Subcutaneous adipose tissue (tissue), 4 donors: ENCODE results near the gene FMN1. TPM values are rescaled to one million over a fixed set of nuclear protein-coding genes. Genes with fewer than 3 reads are reported as not detected.

ENCODE experiments used
- total RNA-seq, 4 donors: library from RNA; depleted of rRNA; stranded (reverse); fragments of >200 nt; gene quantifications; one replicate each; pipeline ENCODE4 v1.1.0, GENCODE V29; 2016
- TF ChIP-seq, protein P1 (sequence below): fragments of 450-650 bp; IDR thresholded peaks from one replicate; pipeline ENCODE4 v1.5.1; 2016; ENCODE audit warnings: low read depth, mild to moderate bottlenecking, control low read depth, antibody characterized with exemption, moderate library complexity

The FMN1 gene
- total RNA-seq, 4 donors from 2014 or later: 15.6 to 76.7 (median 53.9) TPM

- TF ChIP-seq, protein P1, sequence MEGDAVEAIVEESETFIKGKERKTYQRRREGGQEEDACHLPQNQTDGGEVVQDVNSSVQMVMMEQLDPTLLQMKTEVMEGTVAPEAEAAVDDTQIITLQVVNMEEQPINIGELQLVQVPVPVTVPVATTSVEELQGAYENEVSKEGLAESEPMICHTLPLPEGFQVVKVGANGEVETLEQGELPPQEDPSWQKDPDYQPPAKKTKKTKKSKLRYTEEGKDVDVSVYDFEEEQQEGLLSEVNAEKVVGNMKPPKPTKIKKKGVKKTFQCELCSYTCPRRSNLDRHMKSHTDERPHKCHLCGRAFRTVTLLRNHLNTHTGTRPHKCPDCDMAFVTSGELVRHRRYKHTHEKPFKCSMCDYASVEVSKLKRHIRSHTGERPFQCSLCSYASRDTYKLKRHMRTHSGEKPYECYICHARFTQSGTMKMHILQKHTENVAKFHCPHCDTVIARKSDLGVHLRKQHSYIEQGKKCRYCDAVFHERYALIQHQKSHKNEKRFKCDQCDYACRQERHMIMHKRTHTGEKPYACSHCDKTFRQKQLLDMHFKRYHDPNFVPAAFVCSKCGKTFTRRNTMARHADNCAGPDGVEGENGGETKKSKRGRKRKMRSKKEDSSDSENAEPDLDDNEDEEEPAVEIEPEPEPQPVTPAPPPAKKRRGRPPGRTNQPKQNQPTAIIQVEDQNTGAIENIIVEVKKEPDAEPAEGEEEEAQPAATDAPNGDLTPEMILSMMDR: no peak
Observed at GRCh38 chr15:32767236-32767635, 427.3 kb downstream of the FMN1 start.

DNA sequence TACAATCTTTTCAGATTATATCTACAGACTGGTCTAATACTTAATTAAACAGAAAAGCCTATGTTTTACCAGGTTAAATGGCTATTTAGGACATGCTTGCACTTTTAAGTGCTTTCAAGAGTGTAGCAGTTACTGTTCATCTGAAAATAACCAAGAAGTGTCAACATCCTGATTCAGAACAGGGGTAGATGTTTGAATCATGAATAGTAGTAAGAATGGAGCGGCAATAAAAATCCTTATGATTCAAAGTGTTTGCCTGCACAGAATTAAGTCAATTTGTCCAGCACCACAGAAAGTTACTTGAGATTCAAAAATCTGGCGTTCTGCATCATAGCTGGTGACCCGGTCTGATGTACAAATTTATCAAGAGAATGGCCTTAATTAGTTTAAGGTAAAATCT is 428.4 kb downstream of the FMN1 start:
- TF ChIP-seq, protein P1: no peak

DNA sequence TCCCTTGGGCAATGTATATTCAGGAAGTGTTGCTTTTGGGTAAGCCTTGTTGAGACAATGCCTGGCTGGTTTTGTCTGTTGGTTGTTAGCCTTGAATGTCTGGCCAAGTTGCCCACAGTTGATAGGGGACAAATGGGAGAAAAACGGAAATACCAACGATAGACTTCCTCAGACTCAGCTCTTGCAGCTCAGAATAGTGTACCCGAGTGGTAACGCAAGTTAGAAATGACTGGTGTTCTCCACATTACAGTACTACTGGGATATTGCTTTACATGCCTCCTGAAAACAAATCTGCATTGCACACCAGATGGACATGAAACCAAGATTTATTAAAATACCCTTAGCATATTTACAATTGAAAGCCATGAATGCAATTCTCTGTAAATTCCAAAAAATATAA is 429.3 kb downstream of the FMN1 start:
- TF ChIP-seq, protein P1: no peak

- TF ChIP-seq, protein P1: no peak
Observed at GRCh38 chr15:32763295-32763694, 431.2 kb downstream of the FMN1 start.

DNA sequence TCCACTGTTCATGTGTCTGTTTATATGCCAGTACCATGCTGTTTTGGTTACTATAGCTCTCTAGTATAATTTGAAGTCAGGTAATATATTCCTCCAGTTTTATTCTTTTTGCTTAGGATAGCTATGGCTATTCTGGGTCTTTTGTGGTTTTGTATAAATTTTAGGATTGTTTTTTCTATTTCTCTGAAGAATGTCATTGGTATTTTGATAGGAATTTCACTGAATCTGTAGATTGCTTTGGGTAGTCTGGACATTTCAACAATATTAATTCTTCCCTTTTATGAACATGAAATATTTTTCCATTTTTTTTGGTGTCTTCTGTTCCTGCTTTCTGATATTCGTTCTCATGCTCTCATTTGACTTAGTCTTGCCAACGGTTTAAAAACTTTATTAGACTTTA is 437.1 kb downstream of the FMN1 start:
- TF ChIP-seq, protein P1: no peak

DNA sequence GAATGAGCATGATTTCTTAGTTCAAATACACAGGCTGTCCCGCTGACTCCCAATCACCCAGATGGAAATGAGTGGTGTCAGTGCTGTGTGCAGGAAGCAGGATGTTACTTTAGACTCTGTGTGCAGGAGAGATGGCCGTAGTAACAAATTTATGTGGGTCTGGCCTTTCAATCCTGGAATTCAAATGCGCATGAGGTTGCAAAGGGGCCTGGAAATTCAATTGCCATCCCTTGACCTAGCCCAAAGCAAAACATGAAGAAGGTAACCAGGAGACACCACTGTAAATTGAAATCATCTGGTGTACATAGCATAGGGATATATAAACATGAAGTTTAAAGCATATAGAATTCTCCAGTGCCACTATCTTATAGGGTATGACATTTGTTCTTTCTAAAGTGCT is 443.5 kb downstream of the FMN1 start:
- TF ChIP-seq, protein P1: no peak

- TF ChIP-seq, protein P1: no peak
Observed at GRCh38 chr15:32747921-32748342, 446.6 kb downstream of the FMN1 start.
